Stomach (tissue), 9 donors: Measurements from ENCODE around the gene CEP164. TPM values are rescaled to one million over a fixed set of nuclear protein-coding genes. Genes with fewer than 3 reads are reported as not detected.
A peak's percentile ranks its signal among the peaks of the same experiment; 100 is the strongest.

Source experiments
- DNase-seq, 2 donors: peaks; one replicate each; pipeline versions ENCODE4 v3.0.0 to v3.0.0-alpha.2; 2013 to 2019
- H3K27ac ChIP-seq, 5 donors: fragments of 200-600 bp in 4 of 5; sonication (generic) in 4 of 5; one replicate each; pipeline ENCODE4 v1.5.1; 2013 to 2019; ENCODE audit warnings: mild to moderate bottlenecking in 1 of 5, moderate library complexity in 1 of 5
- H3K27me3 ChIP-seq, 3 donors: fragments of 200-600 bp; sonication (generic); one replicate each; pipeline ENCODE4 v1.5.1; 2017 to 2019; ENCODE audit warnings: mixed run types in 1 of 3
- H3K36me3 ChIP-seq, 4 donors: fragments of 200-600 bp; sonication (generic); 1 replicate in 3 of 4; 2 replicates in 1 of 4; pipeline ENCODE4 v1.5.1; 2016 to 2019
- H3K4me1 ChIP-seq, 4 donors: fragments of 200-600 bp; sonication (generic); one replicate each; pipeline ENCODE4 v1.5.1; 2016 to 2019
- H3K4me3 ChIP-seq, 4 donors: fragments of 200-600 bp; sonication (generic) in 3 of 4; one replicate each; pipeline ENCODE4 v1.5.1; 2016 to 2019; ENCODE audit warnings: mild to moderate bottlenecking in 1 of 4
- H3K9me3 ChIP-seq, 4 donors: fragments of 200-600 bp; sonication (generic); one replicate each; pipeline ENCODE4 v1.5.1; 2016 to 2019
- EP300 ChIP-seq: sonication (generic); formaldehyde crosslinking; IDR thresholded peaks from one replicate; pipeline ENCODE4 v1.6.1; 2017; ENCODE audit warnings: antibody characterized with exemption
- POLR2A ChIP-seq, 4 donors: fragments of 450-650 bp; IDR thresholded peaks; one replicate each; pipeline ENCODE4 v1.6.1; 2016; ENCODE audit warnings: antibody characterized with exemption in 4 of 4, control low read depth in 2 of 4, mild to moderate bottlenecking in 1 of 4, moderate library complexity in 1 of 4
- POLR2AphosphoS5 ChIP-seq, 3 donors: sonication (generic); formaldehyde crosslinking; IDR thresholded peaks; one replicate each; pipeline ENCODE4 v1.6.1; 2016; ENCODE audit warnings: antibody characterized with exemption in 3 of 3
- WGBS, 5 donors: extraction: QIAGEN DNeasy Blood & Tissue Kit in 3 of 5; methylation state at CpG; one replicate each; pipeline versions ENCODE4 v1.1.5 to v1.1.7; 2013 to 2018; 5-methylcytosine and 5-hydroxymethylcytosine counted together
- intact Hi-C: fragments of 100-400 bp; cut with DNase I; formaldehyde crosslinking; loops from one replicate; pipeline ENCODE4 v1.15.1; 2023; ENCODE audit warnings: low total_unique reads
- polyA plus RNA-seq, 3 donors: library from polyadenylated mRNA; stranded (reverse); fragments of 200-250 nt; gene quantifications; one replicate each; pipeline ENCODE4 v1.2.3, GENCODE V29; 2013
- total RNA-seq, 5 donors: library from RNA; depleted of rRNA; stranded (reverse); fragments of >200 nt; gene quantifications; one replicate each; pipeline versions ENCODE4 v1.1.0 to v1.2.3, GENCODE V29; 2014 to 2016
- TF ChIP-seq, protein P1 (sequence below), 7 experiments: fragments of 450-650 bp in 4 of 7; fragments of 200-600 bp in 3 of 7; sonication (generic) in 3 of 7; IDR thresholded peaks; one replicate each; pipeline ENCODE4 v1.5.1; 2016 to 2019; ENCODE audit warnings: antibody characterized with exemption in 7 of 7, control low read depth in 2 of 7, mild to moderate bottlenecking in 1 of 7
- donor health status: healthy with polysubstance abuse.
- donor health status: Bipolar disorder and iron deficiency.
- donor health status: healthy.

The CEP164 gene
- total and polyA plus RNA-seq, 8 donors, result 9.5 to 40.9 (median 16.9) TPM

DNA sequence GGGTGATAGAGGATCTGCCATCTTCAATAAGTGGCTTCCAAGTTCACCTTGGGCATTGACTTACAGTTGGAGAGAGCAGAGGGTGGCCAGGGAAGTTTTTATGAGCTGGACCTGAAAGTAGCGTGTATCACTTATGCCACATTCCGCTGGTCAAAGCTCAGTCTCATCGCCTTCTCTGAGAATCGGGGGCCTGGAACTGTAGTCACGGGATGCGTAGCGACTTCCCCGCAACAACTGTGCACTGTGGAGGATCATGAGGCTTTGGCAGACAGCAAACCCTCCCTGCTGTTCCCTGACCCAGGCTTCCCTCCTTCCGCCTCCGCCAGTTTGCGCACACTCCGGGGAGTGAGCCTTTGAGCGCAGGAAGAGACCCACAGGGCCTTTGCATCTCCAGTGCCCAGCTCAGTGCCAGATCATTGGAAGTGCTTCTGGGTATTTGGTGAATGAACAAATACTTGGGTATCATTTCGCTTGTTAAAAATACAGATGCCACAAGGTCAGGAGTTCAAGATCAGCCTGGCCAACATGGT, 95.5 kb downstream of the CEP164 start:
- H3K4me1 ChIP-seq, result peaks cover 0 to 9% (median 7%) of the 10 kb centered on the region in 4 donors
- no peaks in the 10 kb centered on the region for H3K36me3 ChIP-seq
- peaks cover 0 to 27% (median 0%) of the 10 kb centered on the region in 3 donors for H3K27me3 ChIP-seq
- intact Hi-C loops, result loop anchor here (10.0 kb wide), 1 partner anchor 372 kb away; the partner anchor contains the start of gene DSCAML1
- H3K4me3 ChIP-seq, result no peak overlapping the region
- H3K27ac ChIP-seq, result no peak overlapping the region
- TF ChIP-seq POLR2AphosphoS5 (IDR thresholded peaks at IDR 0.05) (no peak), POLR2A (IDR thresholded peaks at IDR 0.05) (no peak), EP300 (no peak)
- TF ChIP-seq, protein P1, sequence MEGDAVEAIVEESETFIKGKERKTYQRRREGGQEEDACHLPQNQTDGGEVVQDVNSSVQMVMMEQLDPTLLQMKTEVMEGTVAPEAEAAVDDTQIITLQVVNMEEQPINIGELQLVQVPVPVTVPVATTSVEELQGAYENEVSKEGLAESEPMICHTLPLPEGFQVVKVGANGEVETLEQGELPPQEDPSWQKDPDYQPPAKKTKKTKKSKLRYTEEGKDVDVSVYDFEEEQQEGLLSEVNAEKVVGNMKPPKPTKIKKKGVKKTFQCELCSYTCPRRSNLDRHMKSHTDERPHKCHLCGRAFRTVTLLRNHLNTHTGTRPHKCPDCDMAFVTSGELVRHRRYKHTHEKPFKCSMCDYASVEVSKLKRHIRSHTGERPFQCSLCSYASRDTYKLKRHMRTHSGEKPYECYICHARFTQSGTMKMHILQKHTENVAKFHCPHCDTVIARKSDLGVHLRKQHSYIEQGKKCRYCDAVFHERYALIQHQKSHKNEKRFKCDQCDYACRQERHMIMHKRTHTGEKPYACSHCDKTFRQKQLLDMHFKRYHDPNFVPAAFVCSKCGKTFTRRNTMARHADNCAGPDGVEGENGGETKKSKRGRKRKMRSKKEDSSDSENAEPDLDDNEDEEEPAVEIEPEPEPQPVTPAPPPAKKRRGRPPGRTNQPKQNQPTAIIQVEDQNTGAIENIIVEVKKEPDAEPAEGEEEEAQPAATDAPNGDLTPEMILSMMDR (IDR thresholded peaks at IDR 0.05), result no peak
- H3K9me3 ChIP-seq, result no peaks in the 10 kb centered on the region
- peak in 1 of 2 donors; percentile 2 for DNase-seq
- WGBS, 5 donors, result 85 to 91% (median 87%) methylated on average over 14 of the region's 14 CpGs

DNA sequence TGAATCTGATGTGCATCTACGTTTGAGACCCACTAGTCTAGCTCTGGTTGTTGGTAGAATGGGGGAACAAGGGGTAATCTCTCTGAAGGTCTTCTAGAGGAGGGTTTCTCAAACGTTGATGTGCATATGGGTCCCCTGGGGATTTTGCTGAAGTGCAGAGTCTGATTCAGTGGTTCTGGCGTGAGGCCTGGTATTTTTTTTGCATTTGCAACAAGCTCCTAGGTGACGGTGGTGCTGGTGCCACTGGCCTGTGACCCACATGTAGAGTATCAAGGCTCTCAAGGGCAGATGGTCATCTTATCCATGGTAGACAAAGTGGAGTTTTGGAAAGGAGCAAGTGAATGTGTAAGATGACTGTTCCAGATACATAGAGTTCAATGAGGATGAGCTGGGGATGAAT, 97.1 kb downstream of the CEP164 start:
- H3K27ac ChIP-seq, result no peak overlapping the region
- H3K4me3 ChIP-seq, result no peak overlapping the region
- no peak for DNase-seq
- intact Hi-C loops, result loop anchor here (5.0 to 10.0 kb wide), 2 partner anchors 370 to 393 kb away; partner anchors contain the start of gene DSCAML1
- no peak for TF ChIP-seq POLR2AphosphoS5 (IDR thresholded peaks at IDR 0.05)
- no peak for TF ChIP-seq EP300
- TF ChIP-seq, protein P1 (IDR thresholded peaks at IDR 0.05), result no peak
- no peak for TF ChIP-seq POLR2A (IDR thresholded peaks at IDR 0.05)
- 53 to 70% (median 53%) methylated on average over 4 of the region's 4 CpGs for WGBS, 5 donors
- H3K4me1 ChIP-seq, result peaks cover 0 to 9% (median 7%) of the 10 kb centered on the region in 4 donors
- no peaks in the 10 kb centered on the region for H3K36me3 ChIP-seq
- H3K9me3 ChIP-seq, result no peaks in the 10 kb centered on the region
- H3K27me3 ChIP-seq, result peaks cover 0 to 23% (median 0%) of the 10 kb centered on the region in 3 donors

DNA sequence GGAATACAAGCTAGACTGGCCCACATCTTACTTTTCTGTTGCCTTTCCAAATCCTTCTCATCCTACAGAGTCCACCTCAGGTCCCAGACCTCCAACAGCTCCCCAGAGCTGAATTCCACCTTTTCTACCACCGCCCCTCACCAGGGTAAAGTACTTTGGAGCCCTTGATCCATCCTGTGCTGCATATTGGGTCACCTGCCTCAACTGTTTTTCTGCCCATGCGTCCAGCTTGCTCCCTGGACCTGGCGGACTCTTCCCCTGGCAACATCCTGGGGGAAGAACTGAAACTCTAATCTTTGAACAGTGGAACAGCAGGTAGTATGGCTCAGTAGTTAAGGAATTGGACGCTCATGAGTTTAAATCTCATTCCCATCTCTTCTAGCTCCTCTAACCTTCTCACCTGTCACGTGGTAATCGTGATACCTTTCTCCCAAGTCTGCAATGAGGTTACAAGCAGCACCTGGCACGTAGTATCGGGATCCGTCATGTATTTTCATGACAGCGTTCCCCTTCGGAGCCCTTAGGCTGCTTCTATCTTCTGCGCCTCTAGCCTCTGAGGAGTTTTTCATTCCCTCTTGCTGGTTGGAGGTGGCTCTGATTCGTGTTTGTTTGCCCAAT, 98.1 kb downstream of the CEP164 start:
- intact Hi-C loops, result loop anchor here (5.0 to 10.0 kb wide), 2 partner anchors 369 to 392 kb away; partner anchors contain the start of gene DSCAML1
- no peak overlapping the region for H3K4me3 ChIP-seq
- 47 to 55% (median 50%) methylated on average over 13 of the region's 13 CpGs for WGBS, 5 donors
- H3K9me3 ChIP-seq, result no peaks in the 10 kb centered on the region
- no peak for TF ChIP-seq EP300
- no peak for TF ChIP-seq POLR2A (IDR thresholded peaks at IDR 0.05)
- TF ChIP-seq, protein P1 (IDR thresholded peaks at IDR 0.05), result no peak
- no peak for TF ChIP-seq POLR2AphosphoS5 (IDR thresholded peaks at IDR 0.05)
- peaks cover 0 to 5% (median 0%) of the 10 kb centered on the region in 4 donors for H3K36me3 ChIP-seq
- H3K27ac ChIP-seq, result no peak overlapping the region
- DNase-seq, result no peak
- peaks cover 0 to 9% (median 7%) of the 10 kb centered on the region in 4 donors for H3K4me1 ChIP-seq
- peaks cover 0 to 16% (median 0%) of the 10 kb centered on the region in 3 donors for H3K27me3 ChIP-seq

DNA sequence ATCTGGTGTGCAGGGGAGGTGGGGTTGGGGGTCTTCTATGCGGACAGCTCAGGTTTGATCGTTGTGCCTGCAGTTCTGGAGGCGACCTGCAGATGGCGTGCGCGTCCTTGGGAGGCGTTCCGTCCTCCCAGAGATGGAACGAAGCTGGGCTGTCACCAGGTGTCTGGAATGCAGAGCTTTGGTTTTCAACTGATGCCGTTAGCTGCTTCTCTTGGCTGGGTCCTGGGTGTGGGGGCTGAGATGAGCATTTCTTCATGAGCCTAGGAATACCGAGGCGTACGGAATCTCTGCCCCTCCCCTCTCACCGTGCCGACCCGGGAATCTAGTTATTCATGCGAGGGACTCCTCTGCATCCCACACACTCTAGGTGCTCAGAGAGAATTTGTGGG, 98.6 kb downstream of the CEP164 start:
- Histone ChIP-seq H3K4me3 (peak overlapping the region in 1 of 4 donors; percentile 16), H3K9me3 (no peaks in the 10 kb centered on the region), H3K27ac (no peak overlapping the region), H3K27me3 (peaks cover 0 to 16% (median 0%) of the 10 kb centered on the region in 3 donors), H3K36me3 (peaks cover 0 to 10% (median 0%) of the 10 kb centered on the region in 4 donors), H3K4me1 (peaks cover 0 to 9% (median 7%) of the 10 kb centered on the region in 4 donors)
- peak; percentile 60 to 85 for DNase-seq
- intact Hi-C loops, result loop anchor here (5.0 to 10.0 kb wide), 2 partner anchors 369 to 391 kb away; partner anchors contain the start of gene DSCAML1
- WGBS, 5 donors, result 2 to 10% (median 6%) methylated on average over 10 to 17 of the region's 17 CpGs
- TF ChIP-seq, protein P1 (IDR thresholded peaks at IDR 0.05), result peak in 5 of 7 experiments; percentile 73 to 93 (median 86)
- TF ChIP-seq POLR2A (IDR thresholded peaks at IDR 0.05) (no peak), POLR2AphosphoS5 (IDR thresholded peaks at IDR 0.05) (no peak), EP300 (no peak)
